Right atrium auricular region (tissue), 2 donors: ENCODE results near the gene ZCCHC10. TPM values are rescaled to one million over a fixed set of nuclear protein-coding genes. Genes with fewer than 3 reads are reported as not detected.
A peak's percentile ranks its signal among the peaks of the same experiment; 100 is the strongest.
"Not testable (repeated sequence)": the region's sequence is repeated elsewhere in the genome, so short reads cannot be mapped to it uniquely, and the experiment has no call there.

ENCODE experiments used
- DNase-seq: peaks from one replicate; pipeline ENCODE4 v3.0.0-alpha.2; 2019; ENCODE audit warnings: low spot score
- H3K27ac ChIP-seq, 2 donors: fragments of 200-600 bp; sonication (generic); 1 replicate in 1 of 2; 2 replicates in 1 of 2; pipeline ENCODE4 v1.5.1; 2016 to 2019
- H3K27me3 ChIP-seq, 2 donors: fragments of 200-600 bp; sonication (generic); one replicate each; pipeline versions ENCODE4 v1.5.1 to v1.6.0; 2017 to 2019
- H3K36me3 ChIP-seq: fragments of 200-600 bp; sonication (generic); one replicate; pipeline ENCODE4 v1.5.1; 2016
- H3K4me1 ChIP-seq, 2 donors: fragments of 200-600 bp; sonication (generic); one replicate each; pipeline versions ENCODE4 v1.5.1 to v1.6.0; 2017 to 2019
- H3K4me3 ChIP-seq, 2 donors: fragments of 200-600 bp; sonication (generic); 1 replicate in 1 of 2; 2 replicates in 1 of 2; pipeline ENCODE4 v1.5.1; 2017 to 2019; ENCODE audit warnings: mild to moderate bottlenecking in 1 of 2, moderate library complexity in 1 of 2
- H3K9me3 ChIP-seq, 2 donors: fragments of 200-600 bp; sonication (generic); one replicate each; pipeline ENCODE4 v1.5.1; 2019
- total RNA-seq, 2 donors: library from RNA; depleted of rRNA; stranded (reverse); fragments of >200 nt; gene quantifications; one replicate each; pipeline ENCODE4 v1.1.0, GENCODE V29; 2016
- TF ChIP-seq, protein P1 (sequence below), 2 donors: fragments of 200-600 bp; sonication (generic); IDR thresholded peaks; one replicate each; pipeline ENCODE4 v1.5.1; 2019; ENCODE audit warnings: antibody characterized with exemption in 2 of 2

Gene ZCCHC10
- total RNA-seq, 2 donors from 2014 or later, result 18.4 to 18.8 TPM

DNA sequence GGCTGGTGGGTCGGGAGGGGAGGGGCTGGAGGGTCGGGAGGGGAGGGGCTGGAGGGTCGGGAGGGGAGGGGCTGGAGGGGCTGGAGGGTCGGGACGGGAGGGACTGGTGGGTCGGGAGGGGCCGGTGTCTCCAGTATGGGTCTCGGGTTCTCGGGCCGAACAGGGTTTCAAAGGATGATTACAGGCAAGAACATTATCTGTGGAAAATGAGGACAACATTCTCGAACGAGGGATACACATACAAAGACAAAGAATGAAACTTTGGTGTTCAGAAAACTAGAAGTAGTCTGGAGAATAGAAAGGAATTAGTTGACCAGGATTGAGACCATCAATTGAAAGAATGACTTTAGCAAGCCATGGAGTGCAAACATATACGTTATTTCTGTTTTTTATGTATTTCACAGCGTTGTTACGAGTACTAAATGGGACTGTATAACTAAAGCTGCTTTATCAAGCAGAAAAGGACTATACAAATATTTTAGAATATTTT lies 360 bp upstream of the ZCCHC10 start:
- Histone ChIP-seq H3K4me1 (peaks cover 0 to 20% of the 10 kb centered on the region in 2 donors), H3K36me3 (peaks cover 6% of the 10 kb centered on the region), H3K27me3 (no peaks in the 10 kb centered on the region), H3K27ac (peak overlapping the region; percentile 92 to 96), H3K4me3 (peak overlapping the region; percentile 73 to 85), H3K9me3 (no peaks in the 10 kb centered on the region)
- TF ChIP-seq, protein P1, sequence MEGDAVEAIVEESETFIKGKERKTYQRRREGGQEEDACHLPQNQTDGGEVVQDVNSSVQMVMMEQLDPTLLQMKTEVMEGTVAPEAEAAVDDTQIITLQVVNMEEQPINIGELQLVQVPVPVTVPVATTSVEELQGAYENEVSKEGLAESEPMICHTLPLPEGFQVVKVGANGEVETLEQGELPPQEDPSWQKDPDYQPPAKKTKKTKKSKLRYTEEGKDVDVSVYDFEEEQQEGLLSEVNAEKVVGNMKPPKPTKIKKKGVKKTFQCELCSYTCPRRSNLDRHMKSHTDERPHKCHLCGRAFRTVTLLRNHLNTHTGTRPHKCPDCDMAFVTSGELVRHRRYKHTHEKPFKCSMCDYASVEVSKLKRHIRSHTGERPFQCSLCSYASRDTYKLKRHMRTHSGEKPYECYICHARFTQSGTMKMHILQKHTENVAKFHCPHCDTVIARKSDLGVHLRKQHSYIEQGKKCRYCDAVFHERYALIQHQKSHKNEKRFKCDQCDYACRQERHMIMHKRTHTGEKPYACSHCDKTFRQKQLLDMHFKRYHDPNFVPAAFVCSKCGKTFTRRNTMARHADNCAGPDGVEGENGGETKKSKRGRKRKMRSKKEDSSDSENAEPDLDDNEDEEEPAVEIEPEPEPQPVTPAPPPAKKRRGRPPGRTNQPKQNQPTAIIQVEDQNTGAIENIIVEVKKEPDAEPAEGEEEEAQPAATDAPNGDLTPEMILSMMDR (IDR thresholded peaks at IDR 0.05), result no peak
- no peak for DNase-seq

DNA sequence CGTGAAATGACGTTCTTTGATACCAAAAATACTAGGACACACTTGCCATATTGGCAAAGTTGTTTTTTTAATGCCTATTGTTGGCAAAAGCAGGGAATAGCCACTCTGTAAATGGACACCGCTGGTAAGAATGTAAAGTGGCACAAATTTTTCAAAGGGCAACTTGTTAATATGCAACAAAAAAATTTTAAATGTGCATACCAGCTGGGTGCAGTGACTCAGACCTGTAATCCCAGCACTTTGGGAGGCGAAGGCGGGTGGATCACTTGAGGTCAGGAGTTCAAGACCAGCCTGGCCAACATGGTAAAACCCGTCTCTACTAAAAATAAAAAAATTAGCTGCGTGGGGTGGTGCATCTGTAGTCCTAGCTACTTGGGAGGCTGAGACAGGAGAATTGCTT lies 6.9 kb downstream of the ZCCHC10 start:
- not testable (repeated sequence) for H3K9me3 ChIP-seq, DNase-seq, H3K4me1 ChIP-seq, H3K4me3 ChIP-seq, H3K27ac ChIP-seq, H3K27me3 ChIP-seq
- H3K36me3 ChIP-seq, result peaks cover 21% of the 10 kb centered on the region

DNA sequence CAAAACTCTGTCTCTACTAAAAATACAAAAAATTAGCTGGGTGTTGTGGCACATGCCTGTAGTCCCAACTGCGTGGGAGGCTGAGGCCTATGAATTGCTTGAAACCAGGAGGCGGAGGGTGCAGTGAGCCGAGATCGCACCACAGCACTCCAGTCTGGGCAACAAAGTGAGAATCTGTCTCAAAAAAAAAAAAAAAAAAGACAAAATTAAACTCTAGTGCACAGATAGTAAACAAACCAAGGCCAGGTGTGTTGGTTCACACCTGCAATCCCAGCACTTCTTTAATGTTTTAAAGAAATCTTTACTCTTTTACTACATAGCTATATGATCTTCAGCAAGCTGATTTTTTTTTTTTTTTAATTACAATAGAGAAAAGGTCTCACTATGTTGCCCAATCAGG lies 8.4 kb downstream of the ZCCHC10 start:
- TF ChIP-seq, protein P1 (IDR thresholded peaks at IDR 0.05), result no peak
- no peak overlapping the region for H3K4me3 ChIP-seq
- H3K36me3 ChIP-seq, result peaks cover 21% of the 10 kb centered on the region
- no peaks in the 10 kb centered on the region for H3K27me3 ChIP-seq
- DNase-seq, result no peak
- H3K4me1 ChIP-seq, result no peaks in the 10 kb centered on the region
- H3K9me3 ChIP-seq, result no peaks in the 10 kb centered on the region
- H3K27ac ChIP-seq, result no peak overlapping the region

DNA sequence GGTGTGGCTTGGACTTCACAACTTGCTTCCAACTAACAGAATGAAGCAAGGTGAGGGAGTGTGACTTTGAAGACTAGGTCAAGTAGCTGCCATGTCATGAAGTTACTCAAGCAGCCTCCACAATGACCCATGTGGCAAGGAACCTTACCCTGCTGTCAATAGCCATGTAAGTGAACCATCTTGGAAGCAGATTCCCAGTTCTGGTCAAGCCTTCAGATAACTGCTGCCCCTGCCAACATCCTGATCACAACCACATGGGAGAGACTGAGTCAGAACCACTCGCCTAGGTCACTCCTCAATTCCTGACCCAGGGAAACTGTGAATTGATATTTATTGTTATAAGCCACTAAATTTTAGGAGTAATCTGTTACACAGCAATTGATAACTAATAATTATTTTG lies 10.9 kb downstream of the ZCCHC10 start:
- TF ChIP-seq, protein P1 (IDR thresholded peaks at IDR 0.05), result no peak
- Histone ChIP-seq H3K36me3 (peaks cover 15% of the 10 kb centered on the region), H3K4me1 (no peaks in the 10 kb centered on the region), H3K4me3 (no peak overlapping the region), H3K27ac (no peak overlapping the region), H3K9me3 (no peaks in the 10 kb centered on the region), H3K27me3 (no peaks in the 10 kb centered on the region)
- no peak for DNase-seq

DNA sequence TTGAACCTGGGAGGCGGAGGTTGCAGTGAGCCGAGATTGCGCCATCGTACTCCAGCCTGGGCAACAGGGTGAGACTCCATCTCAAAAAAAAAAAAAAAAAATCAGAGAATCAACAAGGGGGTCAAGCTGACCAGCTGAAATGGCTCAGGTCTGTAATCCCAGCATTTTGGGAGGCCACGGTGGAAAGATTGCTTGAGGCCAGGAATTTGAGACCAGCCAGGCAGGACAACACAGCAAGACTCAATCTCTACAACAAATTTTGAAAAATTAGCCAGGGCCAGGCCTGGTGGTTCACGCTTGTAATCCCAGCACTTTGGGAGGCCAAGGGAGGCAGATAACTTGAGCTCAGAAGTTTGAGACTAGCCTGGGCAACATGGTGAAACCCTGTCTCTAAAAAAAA lies 17.9 kb downstream of the ZCCHC10 start:
- not testable (repeated sequence) for H3K9me3 ChIP-seq, H3K4me1 ChIP-seq, H3K27me3 ChIP-seq, H3K4me3 ChIP-seq, DNase-seq, H3K27ac ChIP-seq
- peaks cover 22% of the 10 kb centered on the region for H3K36me3 ChIP-seq

DNA sequence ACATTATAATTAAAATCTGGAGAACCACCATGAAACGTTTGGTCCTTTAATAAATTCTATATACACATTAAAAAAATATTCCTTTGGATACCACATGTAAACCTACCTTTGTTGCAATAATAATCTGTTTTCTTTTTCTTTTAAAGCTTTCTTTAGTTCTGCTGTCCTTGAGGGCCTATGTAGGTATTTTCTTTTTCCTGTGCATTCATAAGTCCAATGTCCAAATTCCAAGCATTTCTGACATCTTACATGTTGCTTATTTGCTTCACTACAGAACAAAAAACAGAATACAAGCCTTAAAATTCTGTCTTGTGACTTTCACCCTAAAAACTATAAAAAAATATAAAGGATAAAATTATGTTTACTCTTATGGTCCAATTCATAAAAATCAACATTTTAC lies 19.7 kb downstream of the ZCCHC10 start:
- Histone ChIP-seq H3K27ac (no peak overlapping the region), H3K27me3 (no peaks in the 10 kb centered on the region), H3K4me3 (no peak overlapping the region), H3K4me1 (no peaks in the 10 kb centered on the region), H3K36me3 (peaks cover 31% of the 10 kb centered on the region), H3K9me3 (no peaks in the 10 kb centered on the region)
- no peak for DNase-seq
- TF ChIP-seq, protein P1 (IDR thresholded peaks at IDR 0.05), result no peak

DNA sequence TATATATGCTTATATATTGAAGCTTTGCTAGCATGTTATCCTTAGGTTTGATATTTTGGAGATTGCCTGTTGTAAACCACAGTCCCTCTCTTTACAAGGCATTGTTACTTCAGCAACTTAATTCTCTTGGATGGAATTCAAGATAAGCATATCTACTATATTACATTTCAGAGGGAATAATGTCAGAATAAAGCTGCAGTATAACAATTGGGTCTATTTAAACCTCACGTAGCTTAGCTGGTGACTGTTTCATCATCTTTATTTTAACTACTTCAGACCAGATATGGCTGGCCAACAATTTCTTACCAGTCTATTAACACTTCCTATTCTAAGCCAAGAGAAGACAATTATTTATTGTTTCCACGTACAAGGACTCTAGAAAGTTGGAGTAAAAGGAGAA lies 27.1 kb downstream of the ZCCHC10 start:
- no peaks in the 10 kb centered on the region for H3K9me3 ChIP-seq
- no peak overlapping the region for H3K4me3 ChIP-seq
- DNase-seq, result no peak
- TF ChIP-seq, protein P1 (IDR thresholded peaks at IDR 0.05), result no peak
- no peaks in the 10 kb centered on the region for H3K27me3 ChIP-seq
- no peak overlapping the region for H3K27ac ChIP-seq
- no peaks in the 10 kb centered on the region for H3K4me1 ChIP-seq
- H3K36me3 ChIP-seq, result peaks cover 15% of the 10 kb centered on the region
